Endothelial cell of umbilical vein (primary cell): ENCODE results near the gene DGKG. TPM values are rescaled to one million over a fixed set of nuclear protein-coding genes. Genes with fewer than 3 reads are reported as not detected.

Source experiments
- BruUV-seq: library from RNA; stranded (reverse); fragments of 400-500 nt; replicated peaks from 2 replicates; lab custom pipeline; 2021; lab: Mats Ljungman, UMichigan
- CTCF ChIA-PET: fragments of 300-600, 350-600 bp; sonication (Branson Sonifier 250); formaldehyde crosslinking; loops from one replicate; lab custom pipeline; 2021; ENCODE audit warnings: antibody characterized with exemption, inconsistent platforms; lab: Charles Lee
- POLR2A ChIA-PET: fragments of 300-600, 350-600 bp; sonication (Branson Sonifier 250); formaldehyde crosslinking; loops from one replicate; lab custom pipeline; 2021; ENCODE audit warnings: antibody characterized with exemption, inconsistent platforms; lab: Charles Lee
- DNase-seq: peaks from one replicate; pipeline ENCODE4 v3.0.0-alpha.2; 2011; ENCODE audit warnings: low read depth, low spot score
- FAIRE-seq: peaks from 2 replicates; lab custom pipeline; 2011; peaks lifted over from hg19 to GRCh38; lab: Jason Lieb, UNC
- H2AFZ ChIP-seq: 2 replicates; pipeline ENCODE4 v1.6.0; 2012; ENCODE audit warnings: low read depth, low read length, control low read depth, inconsistent platforms
- H3K27ac ChIP-seq: 2 replicates; pipeline ENCODE4 v1.5.1; 2011; ENCODE audit warnings: low read depth, mild to moderate bottlenecking, control low read depth, low read length, moderate library complexity; ENCODE audit not compliant: insufficient read depth
- H3K27me3 ChIP-seq, 2 experiments: 2 replicates each; pipeline versions ENCODE4 v1.6.0 to v1.6.1; 2011; ENCODE audit warnings: low read length in 2 of 2, mixed read lengths in 1 of 2; ENCODE audit not compliant: control insufficient read depth in 2 of 2, insufficient read depth in 2 of 2
- H3K36me3 ChIP-seq, 2 experiments: 2 replicates in 1 of 2; 3 replicates in 1 of 2; pipeline ENCODE4 v1.5.1; 2011; ENCODE audit warnings: low read length in 2 of 2, mild to moderate bottlenecking in 1 of 2, moderate library complexity in 1 of 2; ENCODE audit not compliant: control insufficient read depth in 2 of 2, insufficient read depth in 2 of 2; ENCODE audit errors: extremely low read depth in 1 of 2
- H3K4me1 ChIP-seq: 3 replicates; pipeline ENCODE4 v1.5.1; 2011; ENCODE audit warnings: mild to moderate bottlenecking, low read length; ENCODE audit not compliant: control insufficient read depth, insufficient read depth; ENCODE audit errors: extremely low read depth
- H3K4me2 ChIP-seq: 2 replicates; pipeline ENCODE4 v1.6.1; 2011; ENCODE audit warnings: low read length, control low read depth, mixed read lengths; ENCODE audit not compliant: insufficient read depth
- H3K4me3 ChIP-seq, 3 experiments: fragments of 200-600 bp in 1 of 3; sonication (generic), shearing (Covaris generic) in 1 of 3; replicated peaks in 1 of 3; 2 replicates each; pipeline ENCODE4 v1.5.1; 2011 to 2016; ENCODE audit warnings: control low read depth in 3 of 3, low read length in 3 of 3, mild to moderate bottlenecking in 2 of 3, inconsistent platforms in 1 of 3, low read depth in 1 of 3, moderate library complexity in 1 of 3; ENCODE audit not compliant: insufficient read depth in 1 of 3
- H3K79me2 ChIP-seq: 2 replicates; pipeline ENCODE4 v1.6.0; 2012; ENCODE audit warnings: low read length, inconsistent platforms; ENCODE audit not compliant: control insufficient read depth, insufficient read depth
- H3K9ac ChIP-seq: replicated peaks from 2 replicates; pipeline ENCODE3; 2011; ENCODE audit warnings: low read length, control low read depth; ENCODE audit not compliant: insufficient read depth; ENCODE audit errors: extremely low read depth
- H3K9me1 ChIP-seq: replicated peaks from 3 replicates; pipeline ENCODE4 v1.6.0; 2011; ENCODE audit warnings: mild to moderate bottlenecking, low read length; ENCODE audit not compliant: control insufficient read depth, insufficient read depth; ENCODE audit errors: extremely low read depth
- H3K9me3 ChIP-seq: replicated peaks from 2 replicates; pipeline ENCODE4 v1.5.1; 2012; ENCODE audit warnings: low read length, inconsistent platforms; ENCODE audit not compliant: control insufficient read depth, insufficient read depth
- H4K20me1 ChIP-seq: replicated peaks from 2 replicates; pipeline ENCODE3; 2011; ENCODE audit warnings: mild to moderate bottlenecking, low read length; ENCODE audit not compliant: control insufficient read depth, insufficient read depth; ENCODE audit errors: extremely low read depth
- FOS ChIP-seq: IDR thresholded peaks from 2 replicates; pipeline ENCODE4 v1.6.1; 2011; ENCODE audit warnings: mild to moderate bottlenecking, low read length, moderate library complexity, borderline replicate concordance; ENCODE audit not compliant: insufficient read depth
- JUN ChIP-seq: IDR thresholded peaks from 2 replicates; pipeline ENCODE4 v1.6.1; 2011; ENCODE audit warnings: borderline replicate concordance, low read depth; ENCODE audit not compliant: insufficient read length, insufficient read depth
- MAX ChIP-seq: IDR thresholded peaks from 2 replicates; pipeline ENCODE4 v1.6.1; 2011; ENCODE audit not compliant: insufficient read depth, insufficient read length
- POLR2A ChIP-seq: IDR thresholded peaks from 2 replicates; pipeline ENCODE4 v1.6.1; 2012; ENCODE audit warnings: low read depth, mild to moderate bottlenecking, control low read depth, low read length
- dilution Hi-C: fragments of 300-500 bp; cut with MboI; formaldehyde crosslinking; loops from one replicate; pipeline ENCODE4 v1.15.0; 2019; ENCODE audit warnings: low sequenced_read_pairs; ENCODE audit not compliant: extremely low pct_ligation_motif_present
- intact Hi-C: fragments of 100-400 bp; cut with micrococcal nuclease; formaldehyde crosslinking; loops from one replicate; pipeline ENCODE4 v1.10.0; 2022
- polyA plus RNA-seq, 4 experiments: library from polyadenylated mRNA; depleted of rRNA in 3 of 4; stranded (reverse) in 3 of 4; unstranded in 1 of 4; fragments of >200 nt; gene quantifications; 2 replicates each; pipeline versions ENCODE4 v1.2.1 to v1.2.3, GENCODE V29; 2011 to 2012; ENCODE audit warnings: missing spikeins in 1 of 4
- total RNA-seq: library from RNA; stranded (reverse); gene quantifications from 2 replicates; pipeline ENCODE4 v1.2.3, GENCODE V29; 2021
- TF ChIP-seq, protein P1 (sequence below), 2 donors: IDR thresholded peaks; 1 replicate in 1 of 2; 2 replicates in 1 of 2; pipeline ENCODE4 v1.5.1; 2011; ENCODE audit warnings: low read length in 2 of 2, mild to moderate bottlenecking in 2 of 2, moderate library complexity in 2 of 2, control low read depth in 1 of 2, inconsistent platforms in 1 of 2, low read depth in 1 of 2; ENCODE audit not compliant: insufficient read depth in 1 of 2; ENCODE audit errors: extremely low read depth in 1 of 2

The DGKG gene
- total and polyA plus RNA-seq, 2 donors (not counting 3 experiments of a cell fraction or from before 2014, with no cell fraction given), result not detected

DNA sequence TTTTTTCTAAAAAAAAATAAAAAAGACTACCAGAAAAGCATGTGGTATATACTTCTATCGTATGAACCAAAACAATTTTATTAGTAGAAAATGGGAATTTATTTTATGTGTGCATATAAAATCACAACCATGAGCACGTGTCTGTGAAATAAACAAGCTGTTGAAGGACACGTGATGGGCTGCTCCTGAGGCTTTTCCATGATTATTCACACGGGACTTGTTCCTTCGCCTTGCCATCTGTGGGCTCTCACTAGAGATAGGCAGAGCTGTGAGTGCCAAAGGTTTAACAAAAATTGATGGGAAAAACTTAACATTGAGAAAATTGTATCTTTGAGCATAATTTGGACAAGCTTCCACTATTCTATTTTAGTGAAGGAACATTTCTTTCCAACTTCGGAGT lies 240.8 kb downstream of the DGKG start:
- dilution Hi-C loops, result no loop called here

More for the DNA sequence above, 240.8 kb downstream of the DGKG start:
- no peaks in the 10 kb centered on the region for H3K4me1 ChIP-seq
- H2AFZ ChIP-seq, result no peak overlapping the region
- POLR2A ChIA-PET, result no interaction called here
- FAIRE-seq (no peak), DNase-seq (no peak)
- TF ChIP-seq FOS (no peak), MAX (no peak), JUN (no peak), POLR2A (no peak)
- TF ChIP-seq, protein P1, sequence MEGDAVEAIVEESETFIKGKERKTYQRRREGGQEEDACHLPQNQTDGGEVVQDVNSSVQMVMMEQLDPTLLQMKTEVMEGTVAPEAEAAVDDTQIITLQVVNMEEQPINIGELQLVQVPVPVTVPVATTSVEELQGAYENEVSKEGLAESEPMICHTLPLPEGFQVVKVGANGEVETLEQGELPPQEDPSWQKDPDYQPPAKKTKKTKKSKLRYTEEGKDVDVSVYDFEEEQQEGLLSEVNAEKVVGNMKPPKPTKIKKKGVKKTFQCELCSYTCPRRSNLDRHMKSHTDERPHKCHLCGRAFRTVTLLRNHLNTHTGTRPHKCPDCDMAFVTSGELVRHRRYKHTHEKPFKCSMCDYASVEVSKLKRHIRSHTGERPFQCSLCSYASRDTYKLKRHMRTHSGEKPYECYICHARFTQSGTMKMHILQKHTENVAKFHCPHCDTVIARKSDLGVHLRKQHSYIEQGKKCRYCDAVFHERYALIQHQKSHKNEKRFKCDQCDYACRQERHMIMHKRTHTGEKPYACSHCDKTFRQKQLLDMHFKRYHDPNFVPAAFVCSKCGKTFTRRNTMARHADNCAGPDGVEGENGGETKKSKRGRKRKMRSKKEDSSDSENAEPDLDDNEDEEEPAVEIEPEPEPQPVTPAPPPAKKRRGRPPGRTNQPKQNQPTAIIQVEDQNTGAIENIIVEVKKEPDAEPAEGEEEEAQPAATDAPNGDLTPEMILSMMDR (IDR thresholded peaks at IDR 0.05; ENCODE audit: extremely low read depth in 1 of 2, insufficient read depth in 1 of 2, low read depth in 1 of 2, low read length in 2 of 2), result no peak
- H3K4me3 ChIP-seq, result no peak overlapping the region
- no peaks in the 10 kb centered on the region for H3K9me3 ChIP-seq
- H3K9ac ChIP-seq, result no peak overlapping the region
- no TSS peak for BruUV-seq
- no peaks in the 10 kb centered on the region for H3K36me3 ChIP-seq
- H3K79me2 ChIP-seq, result no peaks in the 10 kb centered on the region
- no peaks in the 10 kb centered on the region for H3K9me1 ChIP-seq
- no peak overlapping the region for H3K4me2 ChIP-seq
- H3K27ac ChIP-seq, result no peak overlapping the region
- no peaks in the 10 kb centered on the region for H4K20me1 ChIP-seq
- CTCF ChIA-PET, result interaction anchor here (0.6 to 0.9 kb wide), 2 partner anchors 37 to 45 kb away, joined by 3 read pairs; no protein-coding TSS in a partner anchor
- peaks cover 14 to 16% of the 10 kb centered on the region in 2 experiments for H3K27me3 ChIP-seq
- intact Hi-C loops, result no loop called here
